NCI-H1048 (cell line): ENCODE measurements around the gene HTT-AS.

Source experiments
- DNase-seq: peaks from one replicate; lab custom pipeline; 2025; lab: John Stamatoyannopoulos, UW

The HTT-AS gene

DNA sequence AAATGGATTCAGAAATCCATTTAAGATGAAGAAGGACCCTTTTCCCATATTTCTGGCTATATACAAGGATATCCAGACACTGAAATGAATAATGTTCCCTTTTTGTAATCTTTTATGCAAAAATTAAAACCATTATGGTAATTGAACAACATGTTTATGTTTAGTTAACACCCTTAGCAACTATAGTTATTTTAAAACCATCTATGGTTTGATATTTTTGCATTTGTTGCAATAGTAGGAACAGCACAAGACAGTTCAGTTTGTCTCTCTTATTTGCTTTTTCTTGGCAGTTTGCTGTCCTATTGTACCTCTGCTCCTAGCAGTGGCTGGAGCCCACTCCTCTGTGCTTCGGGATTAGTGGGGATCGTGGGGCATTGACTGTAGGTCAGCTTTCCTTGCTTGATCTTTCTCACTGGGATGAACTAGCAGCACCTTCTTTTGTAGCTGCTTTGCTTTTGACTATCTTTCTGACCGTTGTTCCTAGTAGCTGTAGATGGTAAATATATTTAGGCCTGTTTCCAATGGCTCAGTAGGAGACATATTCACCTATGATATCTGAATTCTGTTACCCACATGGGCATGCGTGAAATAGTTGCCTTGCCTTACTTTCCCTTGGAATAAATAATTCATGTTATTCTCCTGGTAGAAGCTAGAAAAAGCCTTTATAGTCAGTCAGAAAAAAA, 12.9 kb upstream of the HTT-AS start:
- DNase-seq = no peak

- DNase-seq = no peak
Observed at GRCh38 chr4:3085948-3086670, 11.8 kb upstream of the HTT-AS start.

DNA sequence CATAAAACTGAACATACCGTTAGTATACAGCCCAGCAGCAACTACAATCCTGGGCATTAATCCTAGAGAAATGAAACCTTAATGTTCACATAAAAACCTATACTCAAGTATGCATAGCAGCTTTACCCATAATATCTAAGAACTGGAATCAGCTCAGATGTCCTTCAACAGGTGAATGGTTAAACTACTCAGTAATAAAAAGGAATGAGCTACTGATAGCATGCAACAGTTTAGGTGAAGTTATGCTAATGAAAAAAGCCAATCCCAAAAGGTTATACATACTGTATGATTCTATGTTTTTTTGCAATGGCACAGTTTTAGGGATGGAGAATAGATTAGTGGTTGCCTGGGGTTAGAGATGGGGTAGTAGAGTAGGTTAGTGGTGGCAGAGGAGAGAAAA, 9.4 kb upstream of the HTT-AS start:
- no peak for DNase-seq

DNA sequence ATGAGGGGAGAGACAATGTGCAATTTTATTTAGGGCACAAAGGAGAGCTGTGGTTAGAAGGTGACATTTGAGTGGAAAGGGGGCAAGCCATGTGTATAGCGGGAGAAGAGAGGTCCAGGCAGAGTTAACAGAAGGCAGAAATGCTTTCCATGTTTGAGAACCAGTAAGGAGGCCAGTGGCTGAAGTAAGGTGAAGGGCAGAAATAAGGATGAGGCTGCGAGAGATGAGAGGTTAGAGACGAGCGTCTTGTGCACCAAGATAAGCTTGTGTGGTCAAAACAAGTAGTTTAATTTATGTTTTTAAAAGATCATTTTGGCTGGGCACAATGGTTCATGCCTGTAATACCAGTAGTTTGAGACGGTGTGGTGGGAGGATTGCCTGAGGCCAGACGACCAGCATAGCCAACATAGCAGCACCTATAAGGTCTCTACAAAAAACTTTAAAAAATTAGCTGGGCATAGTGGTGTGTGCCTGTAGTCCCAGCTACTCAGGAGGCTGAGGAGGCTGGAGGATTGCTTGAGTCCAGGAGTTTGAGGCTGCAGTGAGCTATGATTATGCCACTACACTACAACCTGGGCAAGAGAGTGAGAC, 8.7 kb upstream of the HTT-AS start:
- no peak for DNase-seq

DNA sequence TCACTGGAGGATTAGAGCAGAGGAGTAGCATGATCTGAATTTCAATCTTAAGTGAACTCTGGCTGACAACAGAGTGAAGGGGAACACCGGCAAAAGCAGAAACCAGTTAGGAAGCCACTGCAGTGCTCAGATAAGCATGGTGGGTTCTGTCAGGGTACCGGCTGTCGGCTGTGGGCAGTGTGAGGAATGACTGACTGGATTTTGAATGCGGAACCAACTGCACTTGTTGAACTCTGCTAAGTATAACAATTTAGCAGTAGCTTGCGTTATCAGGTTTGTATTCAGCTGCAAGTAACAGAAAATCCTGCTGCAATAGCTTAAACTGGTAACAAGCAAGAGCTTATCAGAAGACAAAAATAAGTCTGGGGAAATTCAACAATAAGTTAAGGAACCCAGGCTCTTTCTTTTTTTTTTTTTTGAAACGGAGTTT, 5.4 kb upstream of the HTT-AS start:
- no peak for DNase-seq

GRCh38 chr4:3077796-3078195, 3.5 kb upstream of the HTT-AS start:
- DNase-seq = no peak

- no peak for DNase-seq
Observed at GRCh38 chr4:3075652-3075981, 1.3 kb upstream of the HTT-AS start.

- peak; percentile 22 for DNase-seq
Observed at GRCh38 chr4:3074846-3075651, 711 bp upstream of the HTT-AS start.

GRCh38 chr4:3073158-3074077, 920 bp downstream of the HTT-AS start:
- DNase-seq = no peak

- DNase-seq = no peak
Observed at GRCh38 chr4:3071811-3072210, 2.5 kb downstream of the HTT-AS start.

DNA sequence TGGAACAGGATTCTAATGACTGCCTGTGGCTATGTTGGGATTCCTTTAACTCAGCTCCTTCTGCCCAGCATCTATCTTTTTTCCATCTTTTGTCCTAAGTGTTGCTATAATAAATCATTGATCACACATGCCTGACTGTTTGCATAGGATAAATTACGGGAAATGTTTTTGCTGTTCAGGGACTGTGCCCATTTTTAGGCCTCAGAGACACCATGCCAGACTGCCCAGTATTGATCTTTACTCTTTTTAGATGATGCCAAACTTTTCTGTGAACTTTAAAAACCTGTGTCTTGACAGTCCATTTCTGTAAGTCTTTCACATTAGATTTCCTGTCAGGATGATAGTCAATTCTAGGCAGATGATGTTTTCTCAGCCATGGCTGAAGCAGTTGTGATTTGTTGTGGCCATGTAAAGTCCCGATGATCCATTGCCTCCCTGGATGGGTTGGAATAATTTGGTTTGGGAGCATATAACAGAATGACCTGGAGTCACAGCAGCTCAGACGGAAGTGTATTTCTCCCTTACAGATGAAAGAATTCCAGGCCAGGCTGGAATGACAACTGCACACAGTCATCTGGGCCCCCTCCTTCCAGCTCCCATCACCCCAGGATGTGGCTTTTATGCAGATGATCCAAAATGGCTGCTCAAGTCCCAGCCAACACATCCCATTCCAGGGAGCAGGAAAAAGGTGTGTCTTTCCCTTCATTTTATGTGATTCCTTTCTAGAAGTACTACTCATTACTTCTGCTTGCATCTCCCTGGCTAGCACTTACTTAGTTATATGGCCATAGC, 3.4 kb downstream of the HTT-AS start:
- DNase-seq = no peak

- no peak for DNase-seq
Observed at GRCh38 chr4:3069661-3070199, 4.6 kb downstream of the HTT-AS start.

DNA sequence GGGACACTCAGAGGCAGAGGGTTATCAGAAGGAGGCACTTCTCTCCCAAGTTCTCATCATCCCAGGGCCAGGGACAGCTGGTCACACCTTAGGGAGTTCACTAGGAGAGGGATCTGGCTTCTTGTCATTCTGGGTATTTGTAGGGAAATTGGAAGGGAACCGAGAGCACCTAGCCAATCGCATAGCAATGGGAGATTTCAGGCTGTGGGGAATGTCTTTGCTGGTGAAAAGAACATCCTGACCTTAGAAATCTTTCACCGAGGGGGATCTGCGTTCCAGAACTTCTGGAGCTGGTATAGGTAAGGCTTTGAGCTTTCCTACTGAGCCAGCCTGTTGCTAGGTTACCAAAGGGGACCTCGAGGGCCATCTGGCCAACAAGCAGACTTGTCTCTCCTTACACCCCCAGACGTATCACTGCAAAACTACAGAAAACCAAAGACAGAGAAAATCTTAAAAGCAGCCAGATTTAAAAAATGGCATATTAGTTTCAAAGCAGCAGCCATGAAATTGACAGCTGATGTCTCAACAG, 6.8 kb downstream of the HTT-AS start:
- DNase-seq = no peak

GRCh38 chr4:3066836-3067400, 7.4 kb downstream of the HTT-AS start:
- DNase-seq = no peak

GRCh38 chr4:3065551-3065950, 8.8 kb downstream of the HTT-AS start:
- no peak for DNase-seq

GRCh38 chr4:3062471-3062870, 11.9 kb downstream of the HTT-AS start:
- DNase-seq = no peak

DNA sequence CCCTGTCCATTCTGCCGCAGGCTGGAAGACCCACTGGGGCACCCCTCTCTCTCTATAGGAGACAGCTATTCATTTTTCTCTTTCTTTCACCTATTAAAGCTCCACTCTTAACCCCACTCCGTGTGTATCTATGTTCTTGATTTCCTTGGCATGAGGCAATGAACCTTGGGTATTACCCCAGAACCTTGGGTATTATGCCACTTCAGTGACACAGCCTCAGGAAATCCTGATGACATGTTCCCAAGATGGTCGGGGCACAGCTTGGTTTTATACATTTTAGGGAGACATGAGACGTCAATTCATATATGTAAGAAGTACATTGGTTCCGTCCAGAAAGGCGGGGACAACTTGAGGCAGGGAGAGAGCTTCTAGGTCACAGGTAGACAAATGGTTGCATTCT, 13.4 kb downstream of the HTT-AS start:
- DNase-seq = no peak

DNA sequence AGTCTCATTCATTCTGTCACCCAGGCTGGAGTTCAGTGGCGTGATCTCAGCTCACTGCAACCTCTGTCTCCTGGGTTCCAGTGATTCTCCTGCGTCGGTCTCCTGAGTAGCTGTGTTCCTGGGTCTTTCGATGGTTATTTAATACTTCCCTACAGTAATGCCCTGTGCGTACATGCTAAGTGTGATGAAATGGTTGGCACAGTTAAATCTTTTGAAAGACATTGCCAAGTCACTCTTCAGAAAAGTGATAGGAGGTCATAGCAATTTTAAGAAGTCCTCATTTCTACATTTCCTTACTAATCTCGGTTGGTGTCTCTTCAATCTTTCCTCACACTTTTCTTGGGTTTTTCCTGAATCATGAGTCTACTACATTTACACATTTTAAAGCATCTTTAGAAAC, 14.4 kb downstream of the HTT-AS start:
- no peak for DNase-seq

DNA sequence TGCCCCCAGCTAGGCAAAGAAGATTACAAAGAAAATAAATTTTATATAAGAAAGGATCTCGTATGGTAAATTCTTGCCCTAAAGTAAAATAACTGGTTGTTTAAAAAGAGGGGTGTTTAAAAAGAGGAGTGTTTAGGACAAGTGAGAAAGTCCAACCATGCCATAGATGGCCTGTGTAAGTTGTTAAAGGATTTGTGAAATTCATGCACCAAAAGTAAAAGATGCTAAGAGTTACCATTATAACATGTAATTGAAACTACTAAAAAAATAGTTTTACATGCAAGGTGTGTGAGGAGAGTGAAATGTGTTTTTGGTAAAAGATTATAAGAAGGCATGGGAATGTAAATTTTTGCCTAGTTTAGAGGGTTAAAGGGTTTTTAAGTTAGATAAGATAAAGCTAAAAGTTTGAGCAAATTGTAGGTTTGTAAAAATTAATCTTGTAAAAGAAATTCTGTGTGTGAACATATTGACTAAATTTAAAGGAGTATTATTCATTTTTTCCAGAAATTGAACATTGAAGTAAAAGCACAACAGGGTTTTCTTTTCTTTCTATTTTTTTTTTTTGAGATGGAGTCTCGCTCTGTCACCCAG, 20.1 kb downstream of the HTT-AS start:
- no peak for DNase-seq
